Prostate gland (tissue), 2 donors: Measurements from ENCODE around the gene ZSCAN9.

Source experiments
- POLR2A ChIP-seq: fragments of 450-650 bp; IDR thresholded peaks from one replicate; pipeline ENCODE4 v1.6.1; 2016; ENCODE audit warnings: antibody characterized with exemption, mild to moderate bottlenecking
- POLR2AphosphoS5 ChIP-seq: sonication (generic); formaldehyde crosslinking; IDR thresholded peaks from one replicate; pipeline ENCODE4 v1.6.1; 2017; ENCODE audit warnings: antibody characterized with exemption
- TF ChIP-seq, protein P1 (sequence below), 4 experiments: fragments of 200-600 bp in 2 of 4; fragments of 450-650 bp in 2 of 4; sonication (generic) in 2 of 4; IDR thresholded peaks; 1 replicate in 3 of 4; 2 replicates in 1 of 4; pipeline ENCODE4 v1.5.1; 2016 to 2019; ENCODE audit warnings: antibody characterized with exemption in 4 of 4, mild to moderate bottlenecking in 2 of 4, moderate library complexity in 2 of 4

DNA sequence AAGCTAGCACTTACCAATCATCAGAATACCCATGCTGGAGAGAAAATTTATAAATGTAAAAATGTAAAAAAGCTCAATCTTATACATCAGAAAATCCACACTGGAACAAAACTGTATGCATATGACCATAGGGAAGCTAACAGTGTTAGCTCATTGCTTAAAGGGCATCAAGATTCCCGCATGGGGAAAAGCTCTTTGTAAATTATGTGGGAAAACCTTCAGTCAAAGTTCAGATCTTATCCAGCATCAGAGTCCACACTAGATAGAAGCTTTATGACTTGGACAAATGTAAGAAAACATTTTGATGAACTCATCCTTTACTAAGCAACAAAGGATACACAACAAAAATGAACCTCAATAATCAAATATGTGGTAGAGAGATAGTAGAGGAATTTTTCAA is 48.7 kb upstream of the ZSCAN9 start:
- TF ChIP-seq, protein P1, sequence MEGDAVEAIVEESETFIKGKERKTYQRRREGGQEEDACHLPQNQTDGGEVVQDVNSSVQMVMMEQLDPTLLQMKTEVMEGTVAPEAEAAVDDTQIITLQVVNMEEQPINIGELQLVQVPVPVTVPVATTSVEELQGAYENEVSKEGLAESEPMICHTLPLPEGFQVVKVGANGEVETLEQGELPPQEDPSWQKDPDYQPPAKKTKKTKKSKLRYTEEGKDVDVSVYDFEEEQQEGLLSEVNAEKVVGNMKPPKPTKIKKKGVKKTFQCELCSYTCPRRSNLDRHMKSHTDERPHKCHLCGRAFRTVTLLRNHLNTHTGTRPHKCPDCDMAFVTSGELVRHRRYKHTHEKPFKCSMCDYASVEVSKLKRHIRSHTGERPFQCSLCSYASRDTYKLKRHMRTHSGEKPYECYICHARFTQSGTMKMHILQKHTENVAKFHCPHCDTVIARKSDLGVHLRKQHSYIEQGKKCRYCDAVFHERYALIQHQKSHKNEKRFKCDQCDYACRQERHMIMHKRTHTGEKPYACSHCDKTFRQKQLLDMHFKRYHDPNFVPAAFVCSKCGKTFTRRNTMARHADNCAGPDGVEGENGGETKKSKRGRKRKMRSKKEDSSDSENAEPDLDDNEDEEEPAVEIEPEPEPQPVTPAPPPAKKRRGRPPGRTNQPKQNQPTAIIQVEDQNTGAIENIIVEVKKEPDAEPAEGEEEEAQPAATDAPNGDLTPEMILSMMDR (IDR thresholded peaks at IDR 0.05), result no peak
- no peak for TF ChIP-seq POLR2A
- TF ChIP-seq POLR2AphosphoS5, result no peak
